D721Med (cell line): ENCODE data around the gene VLDLR.

ENCODE experiments used
- DNase-seq: peaks from one replicate; pipeline ENCODE4 v3.0.0; 2011; ENCODE audit warnings: low spot score; ENCODE audit not compliant: insufficient read length
- FAIRE-seq: peaks from 2 replicates; lab custom pipeline; 2011; peaks lifted over from hg19 to GRCh38; lab: Jason Lieb, UNC
- TF ChIP-seq, protein P1 (sequence below): IDR thresholded peaks from 2 replicates; pipeline ENCODE4 v1.5.1; 2012; ENCODE audit warnings: mild to moderate bottlenecking, control low read depth; ENCODE audit not compliant: insufficient read depth; ENCODE audit errors: missing control alignments

The VLDLR gene

GRCh38 chr9:2639786-2640185 is 18.2 kb downstream of the VLDLR start:
- DNase-seq (no peak), FAIRE-seq (no peak)
- TF ChIP-seq, protein P1, sequence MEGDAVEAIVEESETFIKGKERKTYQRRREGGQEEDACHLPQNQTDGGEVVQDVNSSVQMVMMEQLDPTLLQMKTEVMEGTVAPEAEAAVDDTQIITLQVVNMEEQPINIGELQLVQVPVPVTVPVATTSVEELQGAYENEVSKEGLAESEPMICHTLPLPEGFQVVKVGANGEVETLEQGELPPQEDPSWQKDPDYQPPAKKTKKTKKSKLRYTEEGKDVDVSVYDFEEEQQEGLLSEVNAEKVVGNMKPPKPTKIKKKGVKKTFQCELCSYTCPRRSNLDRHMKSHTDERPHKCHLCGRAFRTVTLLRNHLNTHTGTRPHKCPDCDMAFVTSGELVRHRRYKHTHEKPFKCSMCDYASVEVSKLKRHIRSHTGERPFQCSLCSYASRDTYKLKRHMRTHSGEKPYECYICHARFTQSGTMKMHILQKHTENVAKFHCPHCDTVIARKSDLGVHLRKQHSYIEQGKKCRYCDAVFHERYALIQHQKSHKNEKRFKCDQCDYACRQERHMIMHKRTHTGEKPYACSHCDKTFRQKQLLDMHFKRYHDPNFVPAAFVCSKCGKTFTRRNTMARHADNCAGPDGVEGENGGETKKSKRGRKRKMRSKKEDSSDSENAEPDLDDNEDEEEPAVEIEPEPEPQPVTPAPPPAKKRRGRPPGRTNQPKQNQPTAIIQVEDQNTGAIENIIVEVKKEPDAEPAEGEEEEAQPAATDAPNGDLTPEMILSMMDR: no peak

- no peak for FAIRE-seq
- TF ChIP-seq, protein P1: no peak
- no peak for DNase-seq
Measured at GRCh38 chr9:2640570-2640969, 19.0 kb downstream of the VLDLR start.

DNA sequence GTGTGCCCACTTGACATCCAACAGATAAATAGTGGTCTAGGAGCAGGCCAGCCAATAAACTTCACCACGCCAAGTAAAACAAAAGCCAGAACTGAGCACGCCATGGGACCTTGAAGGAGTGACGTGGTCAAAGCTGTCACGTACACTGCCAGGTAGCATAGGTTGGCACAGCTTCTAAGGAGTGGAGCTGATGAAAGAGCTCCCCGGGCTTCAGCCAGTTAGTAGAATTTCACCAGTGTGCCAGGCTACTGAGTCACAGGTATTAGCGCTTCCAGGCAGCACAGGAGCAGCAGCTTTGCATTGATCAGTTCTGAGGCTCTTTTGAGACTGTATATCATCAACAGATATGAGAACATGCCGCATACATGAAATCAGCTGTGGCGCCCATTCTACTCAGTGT is 19.4 kb downstream of the VLDLR start:
- FAIRE-seq: no peak
- no peak for DNase-seq

DNA sequence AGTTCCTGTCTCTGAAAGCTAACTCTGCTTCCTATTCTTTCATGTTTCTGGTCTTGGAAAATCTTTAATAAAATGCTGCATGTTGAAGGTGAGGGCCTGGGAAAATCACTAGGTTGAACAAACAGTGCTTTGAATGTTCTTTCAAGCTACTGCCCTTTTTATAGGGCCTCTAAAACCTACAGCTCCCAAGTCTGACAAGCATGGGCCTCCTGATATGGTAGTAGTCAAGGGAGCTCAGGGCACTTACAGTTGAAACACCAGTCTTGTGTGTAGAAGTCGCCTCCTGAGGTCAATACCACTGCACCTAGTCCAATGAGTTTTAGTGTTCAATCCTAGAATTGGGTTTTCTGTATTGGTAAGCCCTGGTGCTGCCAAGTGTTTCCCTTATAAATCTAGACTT is 20.5 kb downstream of the VLDLR start:
- FAIRE-seq: no peak
- TF ChIP-seq, protein P1: no peak
- DNase-seq: no peak

More for the DNA sequence above, 19.4 kb downstream of the VLDLR start:
- TF ChIP-seq, protein P1: no peak

DNA sequence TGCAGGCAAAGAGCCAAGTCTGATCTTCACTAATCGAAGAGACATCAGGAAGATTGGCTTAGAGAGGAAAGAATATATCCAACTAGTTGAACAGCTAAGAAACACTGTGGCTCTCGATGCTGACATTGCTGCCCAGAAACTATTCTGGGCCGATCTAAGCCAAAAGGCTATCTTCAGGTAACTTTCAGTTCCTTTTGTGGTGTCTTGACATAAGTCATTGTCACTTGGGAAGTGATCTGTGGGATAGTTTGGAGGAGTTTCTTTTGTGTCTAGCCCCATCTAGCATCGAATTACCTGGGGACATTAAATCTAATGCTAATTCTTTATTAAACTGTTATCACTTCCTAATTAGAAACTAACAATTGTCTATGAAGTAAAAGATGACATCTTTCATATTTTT is 24.0 kb downstream of the VLDLR start:
- TF ChIP-seq, protein P1: no peak
- FAIRE-seq: no peak
- DNase-seq: no peak

GRCh38 chr9:2655411-2655901 is 33.9 kb downstream of the VLDLR start:
- FAIRE-seq: no peak
- DNase-seq: no peak
- TF ChIP-seq, protein P1: no peak

- TF ChIP-seq, protein P1: no peak
- FAIRE-seq (no peak), DNase-seq (no peak)
Measured at GRCh38 chr9:2657427-2657826, 35.8 kb downstream of the VLDLR start.
